ENCODE results near the gene PRKG1.

DNA sequence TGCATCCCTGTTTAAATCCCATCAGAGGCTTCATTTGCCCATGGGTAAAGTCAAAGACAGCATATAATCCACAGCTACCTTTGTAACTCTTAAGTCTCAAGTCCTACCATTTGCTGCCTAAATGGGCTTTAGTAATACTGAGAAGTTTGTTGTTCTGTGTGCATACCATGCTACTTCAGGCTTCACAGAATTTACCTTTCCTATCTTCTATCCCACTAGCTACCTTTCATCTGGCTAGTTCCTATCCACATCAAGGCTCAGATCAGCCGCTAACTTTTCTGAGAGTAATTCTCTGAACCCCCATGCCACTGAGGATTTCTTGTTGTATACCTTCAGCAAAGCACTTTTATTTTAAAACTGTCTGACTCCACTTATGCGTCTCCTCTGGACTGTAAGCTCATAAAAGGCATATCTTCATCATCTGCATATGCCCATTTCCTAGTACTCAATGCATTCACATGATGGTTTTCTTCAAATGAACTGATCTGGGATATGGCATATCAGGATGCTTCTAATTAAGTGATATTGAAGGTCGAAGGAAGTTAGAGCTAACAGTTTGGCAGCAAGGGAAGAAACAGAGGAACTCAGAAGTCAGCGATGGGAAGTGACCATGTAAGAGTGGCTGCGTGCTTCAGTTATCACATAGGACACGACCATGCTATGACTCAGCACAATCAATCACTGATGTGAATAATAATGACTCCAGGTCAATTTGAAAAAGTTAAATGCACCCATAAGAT, 955.9 kb downstream of the PRKG1 start:
- TF ChIP-seq CTCF (IDR thresholded peaks at IDR 0.05) (no peak), POLR2AphosphoS5 (IDR thresholded peaks at IDR 0.05; ENCODE audit: insufficient read depth in 1 of 2, low read depth in 1 of 2) (no peak)
